Common myeloid progenitor, CD34-positive (primary cell): Measurements from ENCODE around the gene L3MBTL2. TPM values are rescaled to one million over a fixed set of nuclear protein-coding genes. Genes with fewer than 3 reads are reported as not detected.
A peak's percentile ranks its signal among the peaks of the same experiment; 100 is the strongest.

ENCODE experiments used
- CTCF ChIA-PET: fragments of 350-600 bp; sonication (Branson Sonifier 250); formaldehyde crosslinking; loops from one replicate; lab custom pipeline; 2021; ENCODE audit warnings: antibody characterized with exemption; lab: Charles Lee
- POLR2A ChIA-PET: fragments of 350-600 bp; sonication (Branson Sonifier 250); formaldehyde crosslinking; loops from one replicate; lab custom pipeline; 2021; ENCODE audit warnings: antibody characterized with exemption; lab: Charles Lee
- DNase-seq, 3 donors: peaks; one replicate each; pipeline versions ENCODE4 v3.0.0 to v3.0.0-alpha.2; 2013
- H3K27ac ChIP-seq, 2 experiments: 1 replicate in 1 of 2; 2 replicates in 1 of 2; pipeline ENCODE4 v1.7.0; 2013; ENCODE audit warnings: inconsistent platforms in 2 of 2, low read length in 2 of 2, mild to moderate bottlenecking in 2 of 2, low read depth in 1 of 2, moderate library complexity in 1 of 2; ENCODE audit not compliant: severe bottlenecking in 2 of 2, insufficient read depth in 1 of 2, poor library complexity in 1 of 2
- H3K27me3 ChIP-seq, 5 experiments: replicated peaks in 2 of 5; 1 replicate in 3 of 5; 2 replicates in 2 of 5; pipeline versions ENCODE4 v1.6.1 to v1.7.0; 2013; ENCODE audit warnings: low read length in 4 of 5, mild to moderate bottlenecking in 2 of 5, moderate library complexity in 2 of 5, inconsistent platforms in 1 of 5; ENCODE audit not compliant: insufficient read depth in 5 of 5, control insufficient read depth in 4 of 5
- H3K36me3 ChIP-seq, 4 experiments: 1 replicate in 2 of 4; 2 replicates in 2 of 4; pipeline versions ENCODE4 v1.6.1 to v1.7.0; 2013; ENCODE audit warnings: low read length in 3 of 4, control low read depth in 1 of 4, mild to moderate bottlenecking in 1 of 4; ENCODE audit not compliant: control insufficient read depth in 4 of 4, insufficient read depth in 4 of 4
- H3K4me1 ChIP-seq, 4 experiments: 1 replicate in 3 of 4; 2 replicates in 1 of 4; pipeline versions ENCODE4 v1.6.1 to v1.7.1; 2013; ENCODE audit warnings: low read length in 3 of 4, mild to moderate bottlenecking in 3 of 4, control low read depth in 1 of 4, inconsistent platforms in 1 of 4, moderate library complexity in 1 of 4; ENCODE audit not compliant: control insufficient read depth in 4 of 4, insufficient read depth in 4 of 4; ENCODE audit errors: control extremely low read depth in 1 of 4
- H3K4me3 ChIP-seq, 7 experiments: 1 replicate in 4 of 7; 2 replicates in 3 of 7; pipeline versions ENCODE4 v1.5.1 to v1.7.0; 2013; ENCODE audit warnings: mild to moderate bottlenecking in 7 of 7, low read length in 6 of 7, moderate library complexity in 6 of 7, inconsistent platforms in 2 of 7, low read depth in 2 of 7, control low read depth in 1 of 7; ENCODE audit not compliant: insufficient read depth in 4 of 7, control insufficient read depth in 1 of 7; ENCODE audit errors: extremely low read depth in 1 of 7
- H3K9me3 ChIP-seq, 5 experiments: 1 replicate in 4 of 5; 2 replicates in 1 of 5; pipeline versions ENCODE4 v1.6.1 to v1.7.1; 2013; ENCODE audit warnings: low read length in 4 of 5, mild to moderate bottlenecking in 2 of 5, inconsistent platforms in 1 of 5, low read depth in 1 of 5, moderate library complexity in 1 of 5; ENCODE audit not compliant: control insufficient read depth in 4 of 5, insufficient read depth in 2 of 5; ENCODE audit errors: control extremely low read depth in 1 of 5
- WGBS: methylation state at CpG from one replicate; pipeline ENCODE4 v1.1.5; 2013; ENCODE audit not compliant: insufficient coverage; 5-methylcytosine and 5-hydroxymethylcytosine counted together
- polyA plus RNA-seq: library from polyadenylated mRNA; unstranded; fragments of 120-200 nt; gene quantifications from one replicate; pipeline ENCODE4 v1.2.1, GENCODE V29; 2013

Gene L3MBTL2
- polyA plus RNA-seq, result 18.4 TPM

- Histone ChIP-seq H3K36me3 (peaks cover 0 to 8% (median 5%) of the 10 kb centered on the region in 4 experiments), H3K4me1 (peaks cover 0 to 23% (median 17%) of the 10 kb centered on the region in 4 experiments), H3K4me3 (peak within 1 kb of the TSS; percentile 70 to 99 (median 89)), H3K27me3 (no peaks in the 10 kb centered on the region), H3K27ac (peak within 1 kb of the TSS; percentile 86 to 93), H3K9me3 (no peaks in the 10 kb centered on the region)
- ChIA-PET POLR2A (interaction anchor here (0.6 to 1.2 kb wide), 2 partner anchors 12 to 25 kb away, joined by 3 to 5 read pairs; no protein-coding TSS in a partner anchor), CTCF (no interaction called here)
- 3% methylated on average over 38 of the region's 47 CpGs for WGBS
- DNase-seq, result peak; percentile 96 to 97 (median 97)
Measured at GRCh38 chr22:41204992-41205900, at the start of gene L3MBTL2. L3MBTL2 (plus strand) TSS chr22:41205312; CDS start chr22:41205363, 51 bp downstream.

- Histone ChIP-seq H3K4me3 (no peak overlapping the region), H3K36me3 (peaks cover 33 to 96% (median 81%) of the 10 kb centered on the region in 4 experiments), H3K9me3 (no peaks in the 10 kb centered on the region), H3K27me3 (no peaks in the 10 kb centered on the region), H3K4me1 (no peaks in the 10 kb centered on the region), H3K27ac (no peak overlapping the region)
- WGBS, result 98% methylated on average over 4 of the region's 4 CpGs
- no peak for DNase-seq
- ChIA-PET CTCF (no interaction called here), POLR2A (interaction anchor here (1.0 kb wide), 1 partner anchor 11 kb away, joined by 3 read pairs; no protein-coding TSS in a partner anchor)
Measured at GRCh38 chr22:41157083-41157482, 48.0 kb upstream of the L3MBTL2 start.

GRCh38 chr22:41169157-41169556, 36.0 kb upstream of the L3MBTL2 start:
- no peak overlapping the region for H3K27ac ChIP-seq
- ChIA-PET POLR2A (no interaction called here), CTCF (interaction anchor here (1.2 kb wide), 1 partner anchor 68 kb away, joined by 8 read pairs; no protein-coding TSS in a partner anchor)
- no peak overlapping the region for H3K4me3 ChIP-seq
- no peaks in the 10 kb centered on the region for H3K27me3 ChIP-seq
- WGBS, result 90% methylated on average over 2 of the region's 8 CpGs
- peaks cover 31 to 87% (median 65%) of the 10 kb centered on the region in 4 experiments for H3K36me3 ChIP-seq
- no peaks in the 10 kb centered on the region for H3K4me1 ChIP-seq
- H3K9me3 ChIP-seq, result no peaks in the 10 kb centered on the region
- DNase-seq, result no peak

- WGBS, result 100% methylated on average over 1 of the region's 3 CpGs
- DNase-seq, result no peak
- no peak overlapping the region for H3K4me3 ChIP-seq
- ChIA-PET CTCF (interaction anchor here (0.8 kb wide), 1 partner anchor 44 kb away, joined by 3 read pairs; no protein-coding TSS in a partner anchor), POLR2A (no interaction called here)
- H3K27me3 ChIP-seq, result no peaks in the 10 kb centered on the region
- H3K27ac ChIP-seq, result no peak overlapping the region
- no peaks in the 10 kb centered on the region for H3K9me3 ChIP-seq
- H3K4me1 ChIP-seq, result no peaks in the 10 kb centered on the region
- peaks cover 30 to 88% (median 67%) of the 10 kb centered on the region in 4 experiments for H3K36me3 ChIP-seq
Measured at GRCh38 chr22:41171996-41172395, 33.1 kb upstream of the L3MBTL2 start.

- no peak for DNase-seq
- Histone ChIP-seq H3K9me3 (no peaks in the 10 kb centered on the region), H3K27ac (no peak overlapping the region), H3K27me3 (no peaks in the 10 kb centered on the region), H3K4me3 (no peak overlapping the region), H3K4me1 (peaks cover 0 to 4% (median 0%) of the 10 kb centered on the region in 4 experiments), H3K36me3 (peaks cover 17 to 87% (median 58%) of the 10 kb centered on the region in 4 experiments)
- ChIA-PET CTCF (interaction anchor here (1.4 kb wide), 1 partner anchor 15 kb away, joined by 3 read pairs; no protein-coding TSS in a partner anchor), POLR2A (no interaction called here)
- WGBS, result 58% methylated on average over 2 of the region's 2 CpGs
Measured at GRCh38 chr22:41175546-41175945, 29.6 kb upstream of the L3MBTL2 start.

- Histone ChIP-seq H3K27me3 (no peaks in the 10 kb centered on the region), H3K9me3 (no peaks in the 10 kb centered on the region), H3K27ac (no peak overlapping the region), H3K36me3 (peaks cover 16 to 76% (median 48%) of the 10 kb centered on the region in 4 experiments), H3K4me1 (peaks cover 0 to 7% (median 2%) of the 10 kb centered on the region in 4 experiments), H3K4me3 (no peak overlapping the region)
- ChIA-PET CTCF (no interaction called here), POLR2A (no interaction called here)
- DNase-seq, result no peak
- 96% methylated on average over 7 of the region's 15 CpGs for WGBS
Measured at GRCh38 chr22:41177040-41177621, 28.0 kb upstream of the L3MBTL2 start.
